Fibroblast of skin of back (primary cell): ENCODE results near the gene SPOCK1.

Experiments
- DNase-seq: peaks from one replicate; pipeline ENCODE4 v3.0.0-alpha.2; 2013

Gene SPOCK1

DNA sequence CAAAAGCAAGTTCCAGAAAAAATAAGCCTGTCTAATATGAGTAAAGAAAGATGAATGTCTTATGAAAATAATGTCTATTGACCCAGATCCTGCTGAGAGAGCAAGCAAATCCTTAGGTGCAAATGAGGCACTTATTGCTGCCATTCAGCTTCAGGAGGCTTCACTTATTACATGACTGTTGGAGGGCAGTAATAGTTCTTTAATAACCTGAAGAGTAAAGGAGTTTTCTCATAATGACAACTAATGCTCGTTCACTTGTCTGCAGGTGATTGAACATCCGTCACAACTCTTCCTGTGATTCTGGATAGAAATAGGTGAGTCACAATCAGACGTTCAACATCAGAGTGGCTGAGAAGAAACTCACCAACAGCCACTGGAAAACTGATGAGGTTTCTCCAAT is 58.3 kb downstream of the SPOCK1 start:
- DNase-seq = peak; percentile 19

GRCh38 chr5:137439645-137440044 is 59.5 kb downstream of the SPOCK1 start:
- no peak for DNase-seq

DNA sequence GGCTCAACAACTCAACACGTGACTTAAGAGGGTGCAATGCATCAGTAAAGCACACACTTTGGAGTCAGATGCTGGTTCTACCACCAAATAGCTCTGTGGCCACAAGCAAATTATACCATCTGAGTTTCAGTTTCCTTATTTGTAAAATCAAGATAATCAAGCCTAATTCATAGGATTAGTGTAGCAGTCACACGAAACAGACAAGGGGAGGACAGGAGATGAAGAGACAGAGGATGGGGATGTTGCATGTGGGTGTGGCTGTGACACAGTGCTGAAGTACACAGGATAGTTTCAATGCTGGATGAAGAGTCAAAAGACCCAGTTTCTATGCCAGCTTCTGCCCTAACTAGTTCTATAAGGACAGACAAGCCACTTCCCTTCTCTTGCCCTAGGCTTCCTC is 60.2 kb downstream of the SPOCK1 start:
- no peak for DNase-seq

GRCh38 chr5:137437774-137438173 is 61.4 kb downstream of the SPOCK1 start:
- no peak for DNase-seq

DNA sequence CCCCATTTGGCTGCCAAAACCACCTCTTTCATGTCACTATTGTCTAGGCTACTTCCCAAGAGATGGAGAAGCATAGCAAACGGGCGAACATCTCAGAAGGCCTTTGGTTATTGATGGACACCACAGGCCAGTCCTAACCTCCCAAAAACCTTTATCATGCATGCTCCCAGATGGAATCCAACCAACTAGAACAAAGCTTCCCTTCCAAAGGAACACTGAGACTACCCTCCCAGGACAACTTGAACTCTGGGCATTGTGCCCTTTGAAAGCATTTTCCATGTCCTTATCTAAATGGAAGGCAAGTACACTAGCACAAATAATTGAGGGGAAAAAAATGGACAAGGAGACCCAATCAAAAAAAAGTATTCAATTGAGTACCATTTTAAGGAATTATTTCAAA is 65.6 kb downstream of the SPOCK1 start:
- DNase-seq = no peak

GRCh38 chr5:137432376-137432775 is 66.8 kb downstream of the SPOCK1 start:
- DNase-seq = no peak

DNA sequence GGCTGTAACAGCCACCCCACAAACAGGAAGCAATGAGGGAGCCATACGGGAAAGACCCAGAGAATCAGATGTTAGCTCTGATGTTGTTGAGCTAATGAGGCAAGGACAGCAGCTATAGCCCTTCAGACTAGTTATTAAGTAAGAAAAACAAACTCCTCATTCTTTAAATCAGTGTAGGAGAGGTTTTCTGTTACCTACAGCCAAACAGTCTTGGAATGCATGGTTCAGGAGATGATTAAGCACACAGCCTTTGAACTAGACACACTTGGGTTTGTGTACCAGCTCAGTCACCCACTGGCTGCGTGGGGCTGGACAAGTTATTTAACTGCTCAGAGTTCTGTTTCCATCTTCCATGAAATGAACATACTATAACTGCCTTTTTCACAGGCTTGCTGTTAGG is 68.1 kb downstream of the SPOCK1 start:
- DNase-seq = no peak

DNA sequence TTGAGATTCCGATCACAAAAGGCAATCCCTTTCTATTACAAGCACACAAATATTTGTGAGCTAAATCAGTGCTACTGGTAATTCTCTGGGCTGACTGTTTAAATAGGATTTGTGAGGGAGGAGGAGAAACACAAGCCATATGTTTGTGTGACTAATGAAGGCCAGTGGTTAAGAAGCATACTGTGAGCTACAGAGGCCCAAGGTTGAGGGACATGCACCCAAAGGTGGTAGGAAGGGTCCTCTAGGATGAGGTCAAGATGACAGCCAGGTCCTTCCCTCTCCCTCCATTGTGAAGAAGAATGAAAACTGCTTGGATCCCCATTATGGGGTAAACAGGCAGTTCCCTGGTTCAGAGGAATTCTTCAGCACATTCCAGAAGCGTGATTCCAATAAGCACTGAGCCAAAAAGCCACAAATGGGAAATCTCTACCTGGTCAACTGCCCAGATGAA is 83.9 kb downstream of the SPOCK1 start:
- DNase-seq = peak; percentile 73

- no peak for DNase-seq
These were observed 84.9 kb downstream of the SPOCK1 start for GRCh38 chr5:137414112-137414755.

DNA sequence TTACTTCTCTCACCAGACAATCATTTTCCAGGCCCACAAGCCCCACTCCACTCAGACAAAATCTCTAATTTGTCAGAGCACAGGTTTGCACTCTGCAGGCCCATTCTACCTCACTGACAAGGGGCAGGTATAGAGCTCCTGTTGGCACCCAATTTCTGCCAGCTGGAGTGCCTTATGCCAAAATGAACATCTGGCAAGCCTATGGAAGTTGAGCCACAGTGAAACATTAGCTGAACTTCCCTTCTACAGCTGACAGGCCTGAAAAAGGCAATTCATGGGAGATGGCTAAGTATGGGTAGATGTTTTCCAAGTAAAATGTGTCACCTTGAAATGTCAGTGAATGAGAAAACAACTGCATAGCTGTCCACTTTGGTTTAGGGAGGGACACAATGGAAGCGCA is 87.0 kb downstream of the SPOCK1 start:
- DNase-seq = no peak

- DNase-seq = no peak
These were observed 88.7 kb downstream of the SPOCK1 start for GRCh38 chr5:137410234-137411010.

DNA sequence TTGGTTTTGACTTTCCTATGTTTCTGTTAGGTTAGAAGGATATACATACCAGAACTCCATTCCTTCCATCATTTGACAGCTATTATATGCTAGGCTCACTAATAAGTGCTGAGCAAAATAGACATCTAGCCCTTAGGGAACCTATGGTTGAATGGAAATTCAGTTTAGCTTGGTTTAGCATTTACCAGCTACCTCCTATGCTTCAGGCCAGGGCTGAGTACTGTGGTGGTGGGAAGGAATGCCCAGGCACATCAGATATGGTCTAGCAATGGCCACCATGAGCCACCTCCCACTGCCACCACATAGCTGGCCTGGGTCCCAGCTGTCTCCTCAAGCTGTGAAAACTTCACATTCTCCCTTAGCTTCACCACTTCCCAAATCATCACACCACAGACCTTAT is 89.4 kb downstream of the SPOCK1 start:
- DNase-seq = no peak

DNA sequence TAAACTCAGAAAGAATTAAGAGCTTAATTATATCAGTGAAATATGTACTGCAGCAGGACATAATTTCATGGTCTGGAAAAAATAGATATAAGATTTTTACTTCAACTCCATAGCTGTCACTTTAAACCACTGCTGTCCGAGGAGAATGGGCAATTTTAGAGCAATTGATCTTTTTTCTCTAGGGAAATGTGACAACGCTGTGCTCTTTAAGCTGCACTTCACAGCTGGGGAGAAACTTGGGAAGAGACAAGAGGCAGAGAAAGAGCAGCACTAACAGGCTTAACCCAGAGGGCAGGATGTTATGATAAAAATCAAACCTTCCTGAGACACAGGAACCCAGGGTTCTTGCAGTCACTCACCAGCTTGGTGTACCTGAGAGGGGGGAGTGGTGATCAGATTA is 92.0 kb downstream of the SPOCK1 start:
- DNase-seq = no peak

DNA sequence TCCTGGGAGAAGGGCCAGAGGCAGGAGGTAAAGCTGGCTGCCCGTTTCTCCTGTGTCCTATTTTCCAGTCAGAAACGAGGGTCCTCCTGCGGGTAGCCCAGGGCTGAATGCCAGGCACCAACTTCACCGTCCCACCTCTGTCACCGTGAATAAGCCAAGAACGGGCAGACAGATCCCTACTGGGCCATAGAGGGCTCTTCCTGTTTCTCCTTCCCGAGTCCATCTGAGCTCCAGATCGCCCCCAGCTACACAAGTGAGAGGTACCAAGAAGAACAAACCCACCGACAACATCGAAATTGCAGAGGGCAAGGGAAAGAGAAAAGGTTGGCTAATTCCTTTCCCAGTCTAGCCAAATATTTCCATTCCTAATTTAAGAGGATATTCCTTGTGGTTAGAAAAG is 93.7 kb downstream of the SPOCK1 start:
- DNase-seq = no peak

- DNase-seq = no peak
These were observed 95.3 kb downstream of the SPOCK1 start for GRCh38 chr5:137403869-137404268.

DNA sequence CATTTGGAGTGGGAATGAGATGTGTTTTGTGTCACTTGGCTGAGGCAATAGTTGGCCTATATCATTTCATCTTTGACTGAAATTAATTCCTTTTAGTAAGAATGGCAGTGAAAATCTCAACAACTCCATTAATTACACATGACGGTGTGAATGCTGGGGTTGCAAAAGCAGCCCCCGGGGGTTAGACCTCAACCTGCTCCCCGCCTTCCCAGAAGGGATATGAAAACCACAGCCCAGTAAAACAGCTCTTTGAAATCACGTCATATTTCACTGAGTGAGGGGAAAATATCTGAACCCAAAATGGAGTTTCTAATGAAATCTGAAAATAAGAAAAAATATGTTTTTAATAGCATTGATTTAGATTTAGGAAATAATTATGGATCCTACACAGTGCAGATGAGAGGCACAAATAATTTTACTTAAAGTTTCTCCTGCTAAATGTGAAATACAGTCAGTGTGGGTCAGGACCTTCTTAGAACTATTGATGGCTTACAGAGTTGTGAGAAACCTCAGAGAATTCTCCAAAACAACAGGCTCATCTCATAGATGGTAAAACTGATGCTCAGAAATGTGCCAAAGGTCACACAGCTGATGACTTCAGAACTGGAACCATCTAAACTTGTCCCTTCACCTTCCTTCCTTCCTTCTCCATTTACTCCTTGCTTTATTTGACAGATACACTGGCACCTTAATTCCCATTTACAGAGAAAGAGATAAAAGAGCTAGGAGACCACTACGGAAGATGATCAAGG is 96.5 kb downstream of the SPOCK1 start:
- DNase-seq = no peak

GRCh38 chr5:137401946-137402345 is 97.2 kb downstream of the SPOCK1 start:
- DNase-seq = no peak

GRCh38 chr5:137400571-137400970 is 98.6 kb downstream of the SPOCK1 start:
- no peak for DNase-seq

DNA sequence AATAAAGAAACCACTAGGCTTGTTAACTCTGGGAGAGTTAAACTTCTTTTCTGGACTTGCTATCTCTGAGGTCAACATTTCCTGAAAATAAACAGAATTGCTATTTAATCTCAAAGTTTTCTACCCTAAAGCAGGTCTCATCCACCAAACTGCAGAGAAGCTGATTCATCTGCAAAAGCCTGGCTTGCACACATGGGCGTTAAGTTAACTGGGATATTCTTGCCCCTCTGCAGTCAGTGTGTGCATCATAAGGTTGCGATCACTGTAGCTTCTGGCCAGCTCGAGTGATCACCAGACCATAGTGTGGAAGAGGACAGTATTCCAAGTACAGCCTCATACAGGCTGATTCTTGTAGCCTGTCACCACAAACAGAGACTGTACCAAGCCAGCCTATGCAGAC is 99.2 kb downstream of the SPOCK1 start:
- DNase-seq = no peak

GRCh38 chr5:137398751-137399150 is 100.4 kb downstream of the SPOCK1 start:
- no peak for DNase-seq

DNA sequence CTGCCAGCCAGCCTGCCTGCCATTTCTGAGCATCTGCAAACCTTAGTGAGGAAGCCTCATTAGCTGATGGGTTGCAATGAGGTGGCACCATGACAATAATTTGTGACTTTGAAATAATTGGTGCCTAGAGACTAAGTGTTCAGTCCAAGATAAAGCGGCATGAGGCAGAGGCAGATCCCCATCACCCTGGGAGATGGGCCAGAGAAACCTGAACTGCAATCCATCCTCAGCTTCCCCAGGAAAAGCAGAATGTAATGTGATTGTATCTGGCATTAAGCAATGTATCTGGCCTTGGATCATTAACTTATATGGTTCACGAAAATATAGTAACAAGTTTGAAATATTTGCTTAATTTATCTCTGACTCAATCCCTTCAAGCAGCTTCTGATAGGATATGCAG is 101.0 kb downstream of the SPOCK1 start:
- no peak for DNase-seq

GRCh38 chr5:137395011-137395755 is 103.9 kb downstream of the SPOCK1 start:
- peak; percentile 34 for DNase-seq

GRCh38 chr5:137394380-137394779 is 104.7 kb downstream of the SPOCK1 start:
- DNase-seq = no peak
